ENCODE results near the gene DIRAS3.

Gene DIRAS3

GRCh38 chr1:68049941-68050878 is at the start of gene DIRAS3:
DIRAS3 (minus strand) TSS chr1:68050627; CDS start chr1:68047297, 3,330 bp downstream.
- TF ChIP-seq CTCF (conservative IDR thresholded peaks at IDR 0.05) (no peak), ZFX (IDR thresholded peaks at IDR 0.05) (no peak)
- H3K27ac ChIP-seq = no peak within 1 kb of the TSS

- no peak overlapping the region for H3K27ac ChIP-seq
- TF ChIP-seq ZFX (IDR thresholded peaks at IDR 0.05) = no peak
- no peak for TF ChIP-seq CTCF (conservative IDR thresholded peaks at IDR 0.05)
Measured at GRCh38 chr1:68093737-68094136, 43.3 kb upstream of the DIRAS3 start.

- H3K27ac ChIP-seq = no peak overlapping the region
Measured at GRCh38 chr1:68087184-68087583, 36.8 kb upstream of the DIRAS3 start.

GRCh38 chr1:68085752-68086151 is 35.3 kb upstream of the DIRAS3 start:
- TF ChIP-seq CTCF (conservative IDR thresholded peaks at IDR 0.05) (no peak), ZFX (IDR thresholded peaks at IDR 0.05) (no peak)
- no peak overlapping the region for H3K27ac ChIP-seq

More at GRCh38 chr1:68087184-68087583, 36.8 kb upstream of the DIRAS3 start:
- TF ChIP-seq ZFX (IDR thresholded peaks at IDR 0.05) (no peak), CTCF (conservative IDR thresholded peaks at IDR 0.05) (no peak)

GRCh38 chr1:68083686-68084085 is 33.3 kb upstream of the DIRAS3 start:
- TF ChIP-seq CTCF (conservative IDR thresholded peaks at IDR 0.05) = no peak
- no peak for TF ChIP-seq ZFX (IDR thresholded peaks at IDR 0.05)

GRCh38 chr1:68081775-68082283 is 31.4 kb upstream of the DIRAS3 start:
- H3K27ac ChIP-seq = no peak overlapping the region
- TF ChIP-seq ZFX (IDR thresholded peaks at IDR 0.05) (no peak), CTCF (conservative IDR thresholded peaks at IDR 0.05) (no peak)

More at GRCh38 chr1:68083686-68084085, 33.3 kb upstream of the DIRAS3 start:
- H3K27ac ChIP-seq = no peak overlapping the region

- no peak for TF ChIP-seq ZFX (IDR thresholded peaks at IDR 0.05)
- TF ChIP-seq CTCF (conservative IDR thresholded peaks at IDR 0.05) = no peak
- H3K27ac ChIP-seq = no peak overlapping the region
Measured at GRCh38 chr1:68078647-68079046, 28.2 kb upstream of the DIRAS3 start.
